ENCODE results near the gene OR4B1.
"Not testable (repeated sequence)": the region's sequence is repeated elsewhere in the genome, so short reads cannot be mapped to it uniquely, and the experiment has no call there.

OR4B1 gene

GRCh38 chr11:48216510-48216909, at the start of gene OR4B1:
TSS of gene OR4B1 (plus strand) at chr11:48216810. CDS start at chr11:48216810, 0 bp downstream.
- DNase-seq (ENCODE audit: low read depth) = no peak

- DNase-seq (ENCODE audit: low read depth) = no peak
Measured at GRCh38 chr11:48167380-48167779, 49.2 kb upstream of the OR4B1 start.

- DNase-seq (ENCODE audit: low read depth) = no peak
Measured at GRCh38 chr11:48168815-48169214, 47.8 kb upstream of the OR4B1 start.

DNA sequence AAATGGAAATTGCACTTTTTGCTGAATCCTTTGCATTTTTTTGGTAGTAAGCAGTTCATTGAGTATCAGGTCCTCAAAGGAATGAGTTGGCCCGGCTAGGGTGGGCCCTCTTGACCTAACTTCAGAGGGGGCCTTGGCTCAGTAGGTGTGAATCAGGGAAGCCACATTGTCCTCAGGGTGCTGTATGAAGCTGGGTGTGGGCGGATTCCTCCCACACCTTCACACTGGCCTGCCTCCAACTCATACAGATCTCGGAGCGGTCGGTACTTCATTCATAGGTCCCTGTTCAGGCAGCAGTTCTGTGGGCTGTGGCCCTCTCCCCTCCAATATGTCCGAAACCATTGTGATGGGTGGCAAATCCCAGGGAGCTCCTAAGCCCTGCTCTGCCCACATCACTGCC, 47.4 kb upstream of the OR4B1 start:
- no peak for DNase-seq (ENCODE audit: low read depth)

GRCh38 chr11:48169717-48170116, 46.9 kb upstream of the OR4B1 start:
- no peak for DNase-seq (ENCODE audit: low read depth)

- DNase-seq (ENCODE audit: low read depth) = no peak
Measured at GRCh38 chr11:48170241-48171233, 46.1 kb upstream of the OR4B1 start.

DNA sequence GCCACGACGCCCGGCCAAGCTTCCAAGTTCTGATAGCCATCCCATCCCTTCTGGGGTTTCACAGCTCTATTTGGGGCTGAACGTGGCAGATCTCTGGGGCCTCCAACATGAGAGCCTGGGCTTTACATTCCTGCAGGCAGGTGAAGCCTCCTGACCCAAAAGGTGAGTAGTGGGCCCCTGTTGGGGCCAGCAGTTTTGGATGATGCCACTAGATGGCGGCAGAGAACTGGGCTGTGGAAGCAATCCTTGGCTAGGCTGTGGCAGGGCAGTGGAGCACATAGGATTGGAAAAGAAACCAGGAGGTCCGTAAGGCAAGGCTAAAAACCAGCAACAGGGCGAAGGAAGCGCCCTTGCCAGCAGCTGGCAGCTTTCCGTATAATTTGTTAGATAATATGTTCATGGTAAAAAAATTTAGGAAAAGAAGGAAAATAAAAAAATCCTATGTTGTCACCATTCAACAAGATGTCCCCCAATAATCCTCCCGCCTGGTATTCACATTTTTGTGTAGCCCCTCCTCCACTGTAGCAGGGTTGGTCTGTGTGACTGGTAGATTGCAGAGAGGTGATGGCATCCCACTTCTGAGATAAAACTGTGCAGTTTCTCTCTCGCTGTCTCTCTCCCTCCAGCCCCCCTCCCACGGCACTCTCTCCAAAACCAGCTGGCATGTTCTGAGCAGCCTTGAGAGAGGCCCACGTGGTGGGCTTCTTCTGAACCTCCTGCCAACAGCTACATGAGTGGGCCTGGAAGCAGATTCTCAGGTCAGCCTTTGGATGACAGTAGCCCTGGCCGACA, 43.6 kb upstream of the OR4B1 start:
- peak; percentile 47 for DNase-seq (ENCODE audit: low read depth)

DNA sequence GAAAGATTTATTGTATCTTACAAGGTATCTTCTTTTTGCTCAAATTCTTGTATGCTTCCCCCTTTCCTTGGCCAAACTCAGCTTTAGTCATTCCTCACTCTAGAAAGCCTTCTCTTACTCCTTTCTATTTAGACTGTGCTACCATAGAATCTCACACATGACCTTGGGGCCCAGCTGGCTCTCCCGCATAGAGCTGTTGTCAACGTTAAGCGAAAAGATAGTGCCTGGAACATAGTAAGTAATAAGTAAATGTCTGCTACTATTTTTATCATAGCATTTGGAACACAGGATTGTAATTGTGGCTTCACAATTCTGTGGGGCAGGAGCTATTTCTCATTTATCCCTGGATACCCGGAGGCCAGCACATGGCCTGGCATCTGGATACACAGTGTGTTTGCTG, 38.9 kb upstream of the OR4B1 start:
- DNase-seq (ENCODE audit: low read depth) = no peak

GRCh38 chr11:48180627-48181026, 36.0 kb upstream of the OR4B1 start:
- no peak for DNase-seq (ENCODE audit: low read depth)

- no peak for DNase-seq (ENCODE audit: low read depth)
Measured at GRCh38 chr11:48182860-48183526, 33.6 kb upstream of the OR4B1 start.

DNA sequence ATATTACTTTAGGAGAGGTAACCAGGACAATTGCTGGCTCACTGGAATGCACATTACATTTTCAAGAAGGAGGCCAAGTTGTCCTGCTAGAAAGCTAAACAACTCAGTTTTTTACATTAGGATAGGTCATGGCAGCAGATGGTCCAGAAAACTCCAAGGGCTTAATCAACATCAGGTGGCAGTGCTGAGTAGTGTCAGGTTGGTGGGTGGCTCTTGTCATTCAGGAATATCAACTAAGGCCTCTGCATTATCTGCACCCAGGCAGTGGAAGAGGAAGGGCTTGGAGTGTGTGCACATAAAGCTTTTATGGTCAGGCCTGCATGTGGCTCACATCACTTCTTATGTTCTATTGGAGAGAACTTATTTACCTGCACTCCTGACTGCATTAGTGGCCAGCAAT, 32.2 kb upstream of the OR4B1 start:
- no peak for DNase-seq (ENCODE audit: low read depth)

DNA sequence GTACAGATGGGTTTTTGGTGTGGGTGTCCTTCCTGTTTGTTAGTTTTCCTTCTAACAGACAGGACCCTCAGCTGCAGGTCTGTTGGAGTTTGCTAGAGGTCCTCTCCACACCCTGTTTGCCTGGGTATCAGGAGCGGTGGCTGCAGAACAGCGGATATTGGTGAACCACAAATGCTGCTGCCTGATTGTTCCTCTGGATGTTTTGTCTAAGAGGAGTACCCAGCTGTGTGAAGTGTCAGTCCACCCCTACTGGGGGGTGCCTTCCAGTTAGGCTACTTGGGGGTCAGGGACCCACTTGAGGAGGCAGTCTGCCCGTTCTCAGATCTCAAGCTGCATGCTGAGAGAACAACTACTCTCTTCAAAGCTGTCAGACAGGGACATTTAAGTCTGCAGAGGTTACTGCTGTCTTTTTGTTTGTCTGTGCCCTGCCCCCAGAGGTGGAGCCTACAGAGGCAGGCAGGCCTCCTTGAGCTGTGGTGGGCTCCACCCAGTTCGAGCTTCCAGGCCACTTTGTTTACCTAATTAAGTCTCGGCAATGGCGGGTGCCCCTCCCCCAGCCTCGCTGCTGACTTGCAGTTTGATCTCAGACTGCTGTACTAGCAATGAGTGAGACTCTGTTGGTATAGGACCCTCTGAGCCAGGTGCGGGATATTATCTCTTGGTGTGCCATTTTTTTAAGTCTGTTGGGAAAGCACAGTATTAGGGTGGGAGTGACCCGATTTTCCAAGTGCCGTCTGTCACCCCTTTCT, 25.5 kb upstream of the OR4B1 start:
- DNase-seq (ENCODE audit: low read depth) = not testable (repeated sequence)

- no peak for DNase-seq (ENCODE audit: low read depth)
Measured at GRCh38 chr11:48193876-48194275, 22.7 kb upstream of the OR4B1 start.

- no peak for DNase-seq (ENCODE audit: low read depth)
Measured at GRCh38 chr11:48207881-48208280, 8.7 kb upstream of the OR4B1 start.

- DNase-seq (ENCODE audit: low read depth) = no peak
Measured at GRCh38 chr11:48210052-48210451, 6.6 kb upstream of the OR4B1 start.

- DNase-seq (ENCODE audit: low read depth) = no peak
Measured at GRCh38 chr11:48228761-48229160, 12.2 kb downstream of the OR4B1 start.

- DNase-seq (ENCODE audit: low read depth) = not testable (repeated sequence)
Measured at GRCh38 chr11:48230057-48230456, 13.4 kb downstream of the OR4B1 start.

DNA sequence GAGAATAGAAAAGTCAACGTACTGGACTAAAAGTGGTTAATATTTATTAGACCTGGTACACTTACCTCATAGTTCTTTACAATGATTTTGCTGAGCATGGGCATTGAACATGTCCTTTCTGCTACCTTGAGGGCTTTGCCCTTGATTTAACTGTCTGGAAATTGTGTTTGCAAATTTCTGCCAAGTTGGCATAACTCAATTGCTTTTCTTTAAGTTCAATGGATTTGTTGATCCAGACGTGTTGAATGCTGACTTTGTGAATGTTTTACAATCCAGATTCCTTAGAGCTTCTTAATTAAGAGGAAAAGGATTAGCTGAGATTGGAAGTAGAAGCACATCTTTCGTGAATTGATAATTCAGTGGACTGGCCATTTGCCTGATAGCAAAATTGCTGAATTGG, 21.1 kb downstream of the OR4B1 start:
- no peak for DNase-seq (ENCODE audit: low read depth)

DNA sequence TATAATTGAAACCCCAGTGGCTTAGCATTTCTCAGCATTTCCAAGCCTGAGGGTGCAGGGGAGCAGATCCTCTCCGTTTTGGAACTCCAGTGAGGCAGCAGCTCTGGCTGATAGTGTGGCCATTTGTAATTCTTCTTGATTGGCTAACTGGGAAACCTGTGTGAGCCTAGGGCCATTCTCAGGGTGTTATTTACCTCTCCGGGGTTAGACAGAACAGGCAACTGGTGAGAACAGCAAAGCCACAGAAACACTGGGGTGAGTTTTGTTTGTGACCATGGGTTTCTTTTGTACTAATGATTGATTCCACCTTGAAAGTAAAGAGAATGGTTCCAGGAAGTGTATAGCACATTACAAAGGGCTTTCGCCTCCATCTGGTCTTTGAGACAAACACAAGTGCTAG, 25.9 kb downstream of the OR4B1 start:
- DNase-seq (ENCODE audit: low read depth) = no peak

DNA sequence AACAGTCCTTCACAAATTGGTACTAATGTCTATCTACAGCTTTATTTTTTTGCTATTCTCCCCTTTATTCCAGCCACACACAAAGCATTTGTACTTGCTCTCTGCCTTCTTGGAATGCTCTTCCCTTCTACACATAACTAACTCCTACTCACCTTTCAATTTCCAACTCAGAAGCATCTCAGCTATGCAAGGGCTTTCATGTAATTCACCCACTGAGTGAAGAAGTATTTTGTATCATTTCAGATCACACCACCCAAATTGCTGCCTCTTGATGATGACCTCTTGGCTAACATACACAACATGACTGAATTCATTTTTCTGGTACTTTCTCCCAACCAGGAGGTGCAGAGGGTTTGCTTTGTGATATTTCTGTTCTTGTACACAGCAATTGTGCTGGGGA, 28.2 kb downstream of the OR4B1 start, which contains the start of gene OR4X2:
TSS of gene OR4X2 (plus strand) at position 301 of the 400 bp plus-strand sequence. CDS start at position 301, 0 bp downstream.
- DNase-seq (ENCODE audit: low read depth) = no peak

DNA sequence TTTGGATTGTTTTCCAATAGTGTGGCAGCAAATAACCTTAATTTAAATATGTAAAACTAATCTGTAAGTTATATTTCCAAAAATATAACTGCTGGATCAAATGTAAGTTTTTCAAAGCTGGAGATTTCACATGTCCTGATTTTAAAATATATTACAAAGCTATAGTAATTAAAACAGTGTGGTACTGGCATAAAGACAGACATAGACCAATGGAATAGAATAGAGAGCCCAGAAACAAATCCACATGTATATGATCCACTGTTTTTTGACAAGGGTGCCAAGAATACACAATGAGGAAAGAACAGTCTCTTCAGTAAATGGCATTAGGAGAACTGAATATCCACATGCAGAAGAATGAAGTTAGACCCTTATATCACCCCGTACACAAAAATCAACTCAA, 32.3 kb downstream of the OR4B1 start:
- no peak for DNase-seq (ENCODE audit: low read depth)

GRCh38 chr11:48261600-48261999, 45.0 kb downstream of the OR4B1 start:
- no peak for DNase-seq (ENCODE audit: low read depth)

Measured in fibroblast of the conjunctiva (primary cell).